ENCODE data around the gene POLR1A.

POLR1A gene

DNA sequence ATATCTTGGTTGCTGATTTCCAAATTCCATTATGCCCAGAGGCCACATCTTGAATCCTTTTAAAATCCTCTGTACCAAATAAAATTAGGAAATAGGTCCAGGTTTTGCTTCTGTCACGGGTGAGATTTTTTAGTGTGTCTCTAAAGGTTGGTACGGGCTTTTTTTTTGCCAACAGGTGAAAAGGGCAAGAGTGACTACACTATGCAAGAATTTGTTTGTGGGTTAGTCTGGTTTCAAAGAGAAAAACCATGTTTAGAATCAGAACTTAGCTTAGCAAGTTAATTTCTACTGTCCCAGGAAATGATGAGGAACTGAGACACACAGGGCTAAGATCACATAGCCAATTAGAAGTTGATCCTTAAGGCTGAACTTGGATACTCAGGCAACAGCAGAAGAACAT lies 41.7 kb downstream of the POLR1A start:
- DNase-seq (ENCODE audit: low read depth) = no peak

DNA sequence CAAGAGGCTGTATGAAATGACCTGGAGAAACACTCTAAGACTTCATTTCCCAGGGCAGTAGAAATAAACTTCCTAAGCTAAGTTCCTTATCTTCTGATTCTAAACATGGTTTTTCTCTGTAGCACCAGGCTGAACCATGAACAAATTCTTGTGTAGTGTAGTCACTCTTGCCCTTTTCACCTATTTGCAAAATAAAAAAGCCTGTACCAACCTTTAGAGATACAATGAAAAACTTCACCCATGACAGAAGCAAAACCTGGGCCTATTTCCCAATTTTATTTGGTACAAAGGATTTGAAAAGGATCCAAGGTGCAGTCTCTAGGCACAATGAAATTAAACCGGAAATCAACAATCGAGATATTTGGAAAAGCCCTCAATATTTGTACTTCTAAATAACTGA lies 43.6 kb downstream of the POLR1A start:
- no peak for DNase-seq (ENCODE audit: low read depth)

DNA sequence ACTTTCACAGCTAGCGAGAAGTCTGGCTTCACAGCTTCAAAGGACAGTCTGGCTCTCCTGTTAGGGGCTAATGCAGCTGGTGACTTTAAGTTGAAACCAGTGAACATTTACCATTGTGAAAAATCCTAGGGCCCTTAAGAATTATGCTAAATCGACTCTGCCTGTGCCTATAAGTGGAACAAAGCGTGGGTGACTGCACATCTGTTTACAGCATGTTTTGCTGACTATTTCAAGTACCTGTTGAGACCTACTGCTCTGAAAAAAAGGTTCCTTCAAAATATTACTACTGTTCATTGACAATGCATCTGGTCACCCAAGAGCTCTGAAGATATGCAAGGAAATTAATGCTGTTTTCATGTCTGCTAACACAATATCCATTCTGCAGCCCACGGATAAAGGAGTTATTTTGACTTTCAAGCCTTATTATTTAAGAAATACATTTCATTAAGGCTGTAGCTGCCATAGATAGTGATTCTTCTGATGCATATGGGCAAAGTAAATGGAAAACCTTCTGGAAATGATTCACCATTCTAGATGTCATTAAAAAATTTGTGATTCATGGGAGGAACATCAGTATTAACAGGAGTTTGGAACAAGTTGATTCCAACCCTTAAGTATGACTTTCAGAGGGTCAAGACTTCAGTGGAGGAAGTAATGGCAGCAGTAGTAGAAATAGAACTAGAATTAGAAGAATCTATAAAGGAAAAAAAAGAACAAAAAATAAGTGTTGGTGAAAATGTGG lies 48.9 kb downstream of the POLR1A start:
- no peak for DNase-seq (ENCODE audit: low read depth)

DNA sequence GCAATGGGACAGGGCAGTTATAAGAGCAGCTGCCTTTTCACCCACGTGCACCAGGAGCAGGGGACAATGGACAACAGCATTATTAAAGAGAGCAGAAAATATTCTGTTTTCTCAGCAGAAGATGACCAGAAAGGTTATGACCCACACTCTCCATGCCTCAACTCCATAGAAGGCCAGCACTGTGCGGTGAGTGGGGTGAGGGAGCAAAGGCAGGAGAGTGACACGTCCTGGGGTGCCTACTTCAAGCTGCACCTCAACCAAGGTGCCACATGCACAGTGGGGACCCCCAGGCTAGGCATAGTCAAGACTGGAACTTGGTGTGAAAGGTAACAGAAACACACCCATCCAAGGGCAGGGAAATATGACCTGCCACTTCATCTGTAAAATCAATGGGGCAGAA lies 50.4 kb downstream of the POLR1A start:
- DNase-seq (ENCODE audit: low read depth) = no peak

DNA sequence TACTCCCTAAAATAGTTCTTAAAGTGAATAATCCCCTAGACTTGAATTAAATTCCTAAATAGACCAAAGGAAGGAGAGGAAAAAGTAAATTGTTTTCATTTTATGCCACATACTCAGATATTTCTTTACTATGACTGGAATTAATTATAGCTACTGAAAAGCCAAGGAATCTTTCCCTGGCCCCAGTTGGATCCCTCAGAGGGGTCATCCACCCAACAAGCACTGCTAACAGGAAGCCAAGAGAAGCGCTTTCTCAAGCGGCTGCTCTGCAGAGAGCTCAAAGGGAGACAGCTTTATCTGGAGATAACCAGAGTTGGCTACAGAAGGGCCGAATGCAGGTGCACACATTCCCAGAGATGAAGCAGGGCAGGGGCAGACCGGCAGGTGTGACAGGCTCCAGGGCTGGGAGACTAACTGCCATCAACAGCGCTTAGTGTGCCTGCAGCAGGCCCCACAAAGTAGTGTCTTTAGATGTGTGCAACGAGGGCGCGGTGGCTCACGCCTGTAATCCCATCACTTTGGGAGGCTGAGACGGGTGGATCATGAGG lies 51.1 kb downstream of the POLR1A start:
- DNase-seq (ENCODE audit: low read depth) = no peak

DNA sequence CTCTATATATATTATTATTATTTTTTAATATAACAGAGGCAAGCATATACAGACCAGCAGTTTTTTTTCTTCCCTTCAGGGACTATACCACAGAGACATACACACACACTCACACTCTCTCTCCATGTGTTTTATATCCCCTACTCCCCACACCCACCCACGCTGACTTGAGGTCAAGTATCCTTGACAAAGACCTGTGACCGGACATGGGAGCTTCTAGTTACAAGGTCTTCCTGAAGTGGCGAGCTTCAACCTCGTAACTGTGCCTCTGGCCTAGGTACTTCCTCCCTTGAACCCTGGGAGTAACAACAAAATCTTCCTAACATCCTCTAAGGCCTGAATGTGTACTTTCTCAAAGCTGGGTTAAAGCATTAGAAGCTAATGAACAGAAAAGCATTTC lies 52.5 kb downstream of the POLR1A start:
- DNase-seq (ENCODE audit: low read depth) = no peak

DNA sequence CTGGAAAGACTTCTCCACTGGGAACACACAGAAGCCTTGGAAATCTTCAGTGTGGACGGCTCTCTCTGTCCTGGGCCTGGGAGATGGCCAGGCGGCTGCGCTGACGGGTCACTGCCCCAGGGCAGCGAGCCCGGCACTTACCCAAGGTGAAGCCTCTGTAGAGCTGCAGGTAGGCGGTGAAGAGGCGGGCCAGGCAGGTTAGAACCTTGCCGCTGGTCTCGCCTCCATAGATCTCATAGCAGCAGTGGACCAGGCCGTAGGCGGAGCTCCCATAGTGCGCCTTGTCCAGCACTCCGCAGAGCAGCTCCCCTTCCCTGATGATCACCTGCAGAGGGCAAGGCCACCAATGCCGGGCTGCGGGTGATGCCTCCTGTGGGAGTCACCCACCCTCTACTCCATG lies 53.0 kb downstream of the POLR1A start:
- no peak for DNase-seq (ENCODE audit: low read depth)

DNA sequence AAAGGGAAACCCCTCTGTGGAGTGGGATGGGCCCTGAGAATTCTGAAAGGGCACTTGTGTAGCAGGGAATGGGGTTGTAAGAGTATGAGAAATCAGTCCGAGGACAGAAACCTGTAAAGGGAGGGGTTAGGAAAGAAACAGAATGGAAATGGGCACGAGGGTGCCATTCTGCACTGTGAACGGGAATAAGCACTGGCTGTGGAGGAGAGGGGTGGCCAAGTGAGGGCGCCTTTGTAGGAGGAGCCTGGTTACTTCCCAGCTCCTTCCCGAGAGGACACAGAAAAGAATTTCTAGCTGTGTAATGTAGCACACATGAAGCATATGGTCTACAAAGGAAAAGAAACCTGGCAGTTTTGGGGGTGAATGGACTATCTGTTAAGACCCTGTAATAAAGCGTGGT lies 53.4 kb downstream of the POLR1A start:
- DNase-seq (ENCODE audit: low read depth) = no peak

DNA sequence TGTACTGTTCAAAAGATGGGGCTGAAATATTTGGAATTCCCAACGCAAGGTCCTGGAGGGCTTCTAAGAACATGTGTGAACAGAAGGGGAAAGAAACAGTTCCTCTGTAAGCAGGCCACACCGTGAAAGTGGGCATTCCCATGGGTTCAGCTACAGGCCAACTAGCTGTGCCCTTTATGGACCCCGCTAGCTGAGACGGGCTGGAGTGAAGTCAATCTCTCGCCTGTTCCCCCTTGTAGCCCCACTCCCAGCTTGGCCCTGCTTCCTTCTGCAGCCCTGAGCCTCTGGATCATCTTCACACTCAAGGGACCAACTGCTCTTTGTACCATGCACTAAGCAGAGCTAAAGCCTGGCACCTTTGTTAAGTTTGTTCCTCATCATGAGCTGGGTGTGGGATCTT lies 55.4 kb downstream of the POLR1A start:
- no peak for DNase-seq (ENCODE audit: low read depth)

DNA sequence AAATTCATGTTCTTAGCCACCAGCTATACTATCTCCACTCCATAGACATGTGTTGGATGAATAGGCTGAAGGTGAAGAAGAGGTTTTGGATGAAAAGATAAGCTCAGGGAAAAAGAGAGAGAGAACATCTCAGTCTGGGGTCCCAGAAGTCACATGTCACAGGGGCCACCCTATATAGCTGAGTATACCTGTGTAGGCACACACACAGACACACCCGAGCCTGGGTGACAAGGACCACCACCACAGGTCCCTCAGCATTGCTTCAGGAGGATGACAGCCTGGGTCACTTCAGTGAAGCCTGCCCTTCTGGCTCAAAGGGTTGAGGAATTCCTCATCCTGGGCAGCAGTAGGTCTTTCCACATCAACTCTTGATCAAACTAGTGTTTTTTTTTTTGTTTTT lies 56.2 kb downstream of the POLR1A start:
- no peak for DNase-seq (ENCODE audit: low read depth)

DNA sequence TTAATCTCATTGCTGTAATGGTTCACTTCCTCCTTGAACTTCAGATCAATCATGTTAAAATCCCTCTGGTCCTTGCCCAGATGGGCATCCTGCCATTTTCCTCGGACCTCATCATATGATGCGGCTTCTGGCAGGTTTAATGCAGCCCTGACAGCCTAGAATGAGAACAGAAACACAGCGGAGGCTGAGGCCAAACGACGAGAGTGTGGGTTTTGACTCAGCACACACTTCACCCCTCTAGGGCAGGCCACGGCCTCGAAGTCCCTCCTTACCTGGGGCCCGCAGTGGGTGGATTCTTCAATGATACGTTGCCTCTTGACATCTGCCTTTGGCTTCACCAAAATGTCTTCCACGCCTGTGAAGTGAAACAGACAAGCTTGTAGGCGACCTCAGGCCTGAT lies 56.8 kb downstream of the POLR1A start:
- no peak for DNase-seq (ENCODE audit: low read depth)

DNA sequence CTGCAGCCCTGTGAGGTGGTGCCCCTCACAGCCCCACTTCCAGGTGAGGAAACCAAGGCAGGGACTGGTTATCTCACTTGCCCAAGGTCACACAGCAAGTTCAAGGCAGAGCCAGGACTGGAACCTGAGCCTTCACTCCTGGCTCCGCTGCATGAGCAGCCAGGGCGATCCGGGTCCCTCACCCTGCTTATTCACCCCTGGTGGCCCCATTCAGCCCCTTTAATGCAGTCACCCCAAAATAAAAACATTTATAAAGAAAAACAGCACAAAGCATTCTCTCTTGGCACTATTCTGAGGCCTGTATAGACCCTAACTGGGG lies 57.3 kb downstream of the POLR1A start:
- no peak for DNase-seq (ENCODE audit: low read depth)

DNA sequence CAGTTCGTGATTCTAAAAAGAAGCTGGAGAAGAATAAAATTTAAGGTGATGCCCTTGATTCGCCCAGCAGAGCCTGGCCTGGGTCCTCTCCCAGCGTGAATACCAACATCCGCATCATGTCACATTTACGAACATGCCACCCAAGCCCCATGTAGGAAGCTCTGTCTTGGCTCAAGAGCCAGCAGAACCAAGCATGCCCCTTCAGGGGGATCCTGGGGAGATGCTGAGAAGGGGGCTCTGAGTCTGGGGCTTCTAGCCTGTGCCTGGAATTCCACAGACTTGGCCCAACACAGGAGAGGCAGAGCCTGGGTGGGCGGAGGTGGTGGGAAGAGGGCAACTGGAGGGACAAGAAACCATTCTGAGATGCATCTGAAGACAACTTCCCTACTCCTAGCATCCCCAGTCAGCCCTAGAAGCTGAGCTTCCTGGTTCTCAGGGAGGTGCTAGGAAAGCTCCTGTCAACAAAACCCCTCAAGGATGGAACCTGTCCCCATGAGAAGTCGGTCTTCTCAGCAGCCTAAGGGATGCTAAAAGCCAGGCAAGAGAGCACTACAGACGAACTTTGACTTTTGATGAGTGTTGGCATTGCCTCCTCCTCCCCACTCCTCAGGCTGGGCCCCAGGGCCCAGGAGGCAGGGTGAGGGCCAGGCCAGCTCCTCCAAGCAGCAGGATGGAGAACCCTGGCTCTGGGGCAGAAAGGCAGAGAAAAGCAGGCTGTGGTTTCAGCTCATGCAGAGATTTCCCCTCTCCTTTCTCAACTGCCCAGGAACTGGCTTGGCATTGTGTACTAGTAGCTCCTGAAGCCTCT lies 57.9 kb downstream of the POLR1A start:
- no peak for DNase-seq (ENCODE audit: low read depth)

DNA sequence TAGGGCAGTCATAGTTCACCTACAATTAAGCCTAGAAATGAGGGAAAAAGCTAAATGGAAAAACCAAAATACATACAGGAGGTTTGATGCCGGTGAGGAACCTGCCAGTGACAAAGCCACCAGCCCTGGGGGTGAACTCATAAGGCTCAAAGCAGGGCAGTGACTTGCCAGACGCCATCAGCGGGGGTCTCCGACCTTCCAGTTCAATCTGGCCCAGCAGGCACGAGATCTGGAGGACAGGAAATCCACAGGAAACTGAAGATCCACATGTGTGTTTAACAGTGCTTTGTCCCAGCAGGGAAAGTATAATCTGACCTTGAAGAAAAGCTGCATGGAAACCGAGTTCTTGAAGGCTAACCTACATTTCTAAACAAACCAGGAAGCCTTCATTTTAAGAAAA lies 60.1 kb downstream of the POLR1A start:
- DNase-seq (ENCODE audit: low read depth) = no peak

DNA sequence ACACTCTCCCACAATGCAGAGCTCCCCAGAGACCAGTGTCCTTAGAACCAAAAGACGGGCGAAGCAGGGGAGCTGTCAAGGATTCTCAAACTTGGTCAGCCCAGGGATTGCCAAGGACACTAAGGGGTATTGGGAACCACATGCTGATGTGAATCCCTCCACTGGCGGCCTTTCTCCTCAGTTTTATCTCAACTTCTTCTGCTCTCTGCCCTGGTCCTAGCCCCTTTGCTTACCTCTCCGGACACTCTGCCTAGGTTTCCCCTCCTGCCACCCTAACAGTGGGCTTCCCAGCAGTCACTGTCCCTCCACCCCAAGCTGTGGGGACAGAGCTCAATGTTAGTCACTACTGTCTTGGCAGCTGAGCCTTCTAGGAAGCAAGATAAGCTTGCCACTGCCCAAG lies 61.1 kb downstream of the POLR1A start:
- no peak for DNase-seq (ENCODE audit: low read depth)

DNA sequence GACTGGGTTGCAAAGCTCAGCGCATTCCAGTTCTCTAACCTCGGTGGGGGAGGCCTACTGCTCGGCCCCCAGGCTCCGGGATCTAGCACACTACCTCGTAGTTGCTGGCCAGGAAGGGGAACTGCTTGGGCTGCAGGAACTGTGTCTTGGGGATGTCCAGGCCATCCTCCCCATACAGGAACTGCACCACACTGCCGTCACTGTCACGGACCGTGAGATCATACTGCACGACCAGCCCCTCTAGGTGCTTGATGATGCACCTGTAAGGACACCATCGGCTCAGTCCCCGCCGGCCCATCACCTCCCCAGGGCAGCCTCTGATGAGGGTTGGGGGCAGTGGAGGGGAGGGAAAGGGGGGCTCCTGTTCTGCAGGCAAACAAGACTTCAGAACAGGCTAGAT lies 61.6 kb downstream of the POLR1A start:
- no peak for DNase-seq (ENCODE audit: low read depth)

DNA sequence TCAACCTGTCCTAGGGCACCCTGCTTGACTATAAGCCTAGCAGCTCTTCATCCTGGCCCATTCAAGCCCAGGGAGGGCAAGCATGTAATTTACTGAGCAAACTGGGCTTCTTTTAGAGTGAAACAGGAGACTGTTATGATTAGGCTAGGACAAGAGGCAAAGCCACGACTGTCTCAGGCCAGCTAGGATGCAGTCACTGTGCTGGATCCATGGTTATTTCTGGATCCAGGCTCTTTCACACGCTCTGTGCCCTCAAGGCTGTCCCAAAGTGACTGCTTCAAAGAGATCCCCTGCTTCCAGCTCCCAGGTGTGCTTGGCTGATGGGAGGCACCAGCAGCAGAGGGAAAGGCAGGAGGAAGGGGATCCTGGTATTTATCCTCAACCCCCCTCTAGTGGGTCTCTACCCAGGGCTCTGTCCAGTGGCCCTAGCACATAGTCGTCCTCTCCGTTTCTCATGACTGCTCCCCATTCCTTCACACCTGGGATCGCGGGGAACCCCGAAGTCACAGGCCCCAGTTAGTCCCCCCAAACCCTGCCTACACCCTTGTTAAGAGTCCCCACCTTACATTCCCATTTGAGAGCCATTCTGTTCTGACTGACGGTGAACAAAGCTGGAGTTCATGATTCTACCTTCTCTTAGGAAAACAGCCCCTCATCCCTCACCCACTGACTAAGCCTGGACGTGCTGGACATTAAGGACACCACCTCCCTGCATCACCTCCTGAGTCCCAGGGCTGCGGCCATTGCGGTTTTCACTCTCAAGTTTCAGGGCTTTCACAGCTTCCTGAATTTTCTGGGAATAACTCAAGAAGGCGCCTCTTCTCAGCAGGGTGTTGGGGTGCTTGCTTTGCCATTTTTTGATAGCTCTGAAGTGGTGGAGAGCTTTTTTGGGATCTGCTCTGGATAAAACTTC lies 63.2 kb downstream of the POLR1A start:
- no peak for DNase-seq (ENCODE audit: low read depth)

DNA sequence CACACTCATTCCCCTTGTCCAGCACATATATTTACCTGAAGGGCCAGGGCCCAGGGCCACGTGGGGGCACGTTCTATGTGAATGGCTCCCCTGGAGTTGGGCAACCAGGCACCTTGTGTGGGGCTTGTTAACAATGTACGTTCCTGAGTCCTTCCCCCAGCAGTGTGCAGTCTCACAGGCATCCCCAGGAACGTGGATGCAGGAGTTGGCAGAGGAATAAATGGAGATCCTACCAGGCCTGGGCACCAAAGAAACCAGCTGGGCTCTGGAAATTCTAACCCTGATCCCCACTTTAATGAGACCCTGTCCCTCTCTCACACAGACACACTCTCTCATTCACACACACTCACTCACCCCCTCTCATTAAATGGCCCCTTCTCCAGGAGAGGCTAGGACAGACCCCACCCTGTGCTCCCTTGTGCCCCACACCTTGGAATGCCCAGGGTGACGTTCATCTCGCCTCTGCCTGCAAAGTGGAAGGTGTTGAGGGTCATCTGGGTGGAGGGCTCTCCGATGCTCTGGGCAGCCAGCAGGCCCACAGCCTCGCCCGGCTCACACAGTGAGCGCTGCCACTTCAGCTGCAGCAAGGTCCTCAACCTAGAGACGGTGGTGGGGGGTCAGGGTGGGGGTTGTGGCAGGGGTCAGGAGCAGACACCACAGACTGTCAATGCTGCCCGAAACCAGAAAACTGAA lies 65.6 kb downstream of the POLR1A start:
- DNase-seq (ENCODE audit: low read depth) = no peak

DNA sequence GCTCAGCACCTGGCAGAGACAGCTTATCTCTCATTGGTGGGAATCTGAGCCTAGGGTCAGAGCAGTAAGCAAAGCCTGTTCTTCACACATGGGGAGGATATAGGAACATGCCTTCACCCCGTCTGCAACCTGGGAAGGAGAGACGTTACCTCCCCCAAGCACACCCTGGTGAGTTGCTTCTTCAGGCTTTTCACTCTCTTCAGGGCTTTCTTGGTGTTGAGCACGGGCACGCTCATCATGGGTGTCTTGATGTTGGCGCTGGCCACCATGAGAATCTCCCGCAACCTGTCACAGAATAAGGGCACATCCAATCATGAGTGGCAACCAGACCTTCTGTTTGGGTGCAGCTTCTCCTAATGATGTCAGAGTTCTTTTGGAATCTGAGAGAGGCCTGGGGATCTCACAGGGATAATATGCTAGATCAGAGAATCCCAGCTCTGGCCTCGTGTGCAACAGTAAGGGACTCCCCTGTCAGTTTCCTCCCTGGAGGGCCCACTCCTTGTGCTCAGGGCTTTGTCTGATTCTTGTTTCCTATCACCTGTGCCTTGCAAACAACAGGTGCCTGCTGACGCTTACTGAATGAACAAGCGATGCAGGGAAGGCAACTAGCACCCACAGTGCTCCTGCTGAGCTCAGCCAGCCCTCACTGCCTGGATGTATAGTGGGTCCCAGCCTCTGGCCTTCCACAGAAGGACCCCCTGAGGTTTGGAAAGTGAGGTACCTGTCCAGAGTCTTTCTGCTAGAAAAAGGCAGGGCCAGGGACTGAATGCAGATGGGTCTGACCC lies 66.3 kb downstream of the POLR1A start:
- no peak for DNase-seq (ENCODE audit: low read depth)

DNA sequence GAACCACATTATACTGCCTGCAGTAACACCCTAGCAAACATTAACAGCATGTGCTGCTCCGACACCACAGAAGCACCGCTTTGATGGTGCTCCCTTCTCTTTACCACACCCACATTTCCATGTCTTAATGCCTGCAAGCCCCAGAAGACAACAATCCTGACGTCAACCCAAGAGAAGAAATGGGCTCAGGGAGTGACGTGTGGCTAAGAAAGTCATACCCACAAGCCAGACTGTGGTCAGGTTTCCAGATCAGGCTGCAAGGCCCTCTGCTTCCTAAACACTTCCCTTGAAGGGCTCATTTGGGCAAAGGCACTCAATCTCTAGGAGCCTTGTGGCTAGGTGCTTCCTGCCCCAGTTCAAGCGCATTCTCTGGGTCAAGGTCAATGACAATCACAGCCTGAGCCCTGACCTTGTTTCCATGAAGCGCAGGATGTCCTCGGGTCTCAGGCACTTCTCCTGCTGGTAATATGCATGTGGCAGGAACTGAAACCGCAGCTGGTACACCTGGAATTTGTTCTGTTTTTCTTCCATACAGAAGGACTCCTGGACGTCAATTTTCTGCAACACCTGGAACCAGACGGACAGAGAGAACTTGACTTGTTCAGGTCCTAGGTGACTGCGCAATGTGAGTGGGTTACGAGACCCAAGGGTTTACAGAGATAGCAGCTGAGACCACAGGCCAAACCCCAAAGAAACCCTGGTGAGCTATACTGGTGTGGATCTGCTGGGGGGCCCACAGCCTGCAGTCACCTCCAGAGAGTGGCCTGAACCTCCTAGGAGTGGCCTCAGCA lies 67.2 kb downstream of the POLR1A start:
- peak; percentile 50 for DNase-seq (ENCODE audit: low read depth)
